A549 treated with DMSO at 1 μM for 4 hours (cell line): ENCODE results near the gene PDHA2. TPM values are rescaled to one million over a fixed set of nuclear protein-coding genes. Genes with fewer than 3 reads are reported as not detected.

Source experiments
- total RNA-seq: library from RNA; stranded (reverse); fragments of 200-300 nt; extraction: Qiagen RNA extraction; gene quantifications from 5 replicates; pipeline ENCODE4 v1.2.3, GENCODE V29; 2022; ENCODE audit warnings: low read depth

Gene PDHA2
- total RNA-seq, result not detected in 5 replicates

GRCh38 chr4:95839891-95840290 lies at the start of gene PDHA2:
Gene PDHA2 (plus strand): TSS chr4:95840093. CDS start chr4:95840151, 58 bp downstream.

